DOHH2 (cell line): ENCODE results near the gene STT3B.

Experiments used
- CTCF ChIP-seq: fragments of 200-600 bp; sonication (generic); IDR thresholded peaks from one replicate; pipeline ENCODE4 v1.5.1; 2014; ENCODE audit warnings: antibody characterized with exemption, mild to moderate bottlenecking, low read depth, low read length; ENCODE audit not compliant: poor library complexity, severe bottlenecking
- EZH2phosphoT487 ChIP-seq: fragments of 200-600 bp; sonication (generic); IDR thresholded peaks from 2 replicates; pipeline ENCODE4 v1.6.1; 2017; ENCODE audit warnings: borderline replicate concordance, mild to moderate bottlenecking, antibody characterized with exemption, low read length, moderate library complexity, mixed read lengths

GRCh38 chr3:31504230-31504629, 28.5 kb upstream of the STT3B start:
- TF ChIP-seq CTCF (no peak), EZH2phosphoT487 (no peak)
